ENCODE data around the gene C20orf204.

DNA sequence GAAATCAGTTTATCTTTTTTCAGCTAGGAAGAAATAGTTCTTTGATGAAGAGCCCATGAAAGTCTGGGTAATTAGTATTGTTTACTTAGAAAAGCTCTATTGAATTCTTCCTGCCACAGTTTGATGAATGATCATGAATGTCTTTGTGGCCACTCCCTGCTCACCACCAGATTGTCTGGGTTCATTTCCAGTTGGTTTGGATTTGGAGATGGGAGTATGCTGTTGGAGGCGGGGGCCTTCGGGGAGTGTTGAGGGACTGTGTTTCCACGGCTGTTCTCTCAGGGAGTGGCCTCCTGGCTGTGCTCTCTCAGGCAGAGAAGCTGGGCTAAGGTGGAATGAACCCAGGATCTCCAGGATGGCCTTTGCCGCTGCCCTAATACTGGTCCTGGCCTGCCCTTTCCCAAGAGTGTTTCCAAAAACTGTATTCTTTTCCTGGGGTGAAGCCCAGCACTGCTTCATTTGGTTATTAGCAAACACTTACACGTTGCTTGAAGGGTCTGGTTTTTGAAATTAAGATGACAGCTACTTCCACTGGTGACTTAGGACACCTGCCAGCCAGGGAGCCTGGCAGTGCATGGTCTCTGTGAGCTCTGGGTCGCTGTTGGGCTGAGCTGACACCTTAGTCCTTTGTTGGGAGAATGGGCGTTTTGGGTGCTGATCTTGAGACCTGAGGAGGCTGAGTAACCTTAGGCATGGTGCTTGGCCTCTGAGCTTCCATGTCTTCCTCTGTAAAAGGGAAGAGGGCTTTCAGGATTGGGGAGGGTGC is 31.8 kb upstream of the C20orf204 start:
- TF ChIP-seq POLR2AphosphoS5 (IDR thresholded peaks at IDR 0.05) (no peak), EZH2 (IDR thresholded peaks at IDR 0.05; ENCODE audit: borderline replicate concordance, insufficient read depth, low read length, poor library complexity, severe bottlenecking) (no peak)

Measured in neural cell (in vitro differentiated cells).